HepG2 (cell line): ENCODE data around the gene NPTXR.

Source experiments
- CBX1 ChIP-seq: IDR thresholded peaks from one replicate; pipeline ENCODE4 v1.6.1; 2016; ENCODE audit warnings: antibody characterized with exemption, low read depth
- KDM4B ChIP-seq: sonication (generic); formaldehyde crosslinking; IDR thresholded peaks from 2 replicates; pipeline ENCODE4 v1.4.0; 2020; ENCODE audit warnings: missing genetic modification reagents
- PBX3 ChIP-seq: sonication (generic); formaldehyde crosslinking; IDR thresholded peaks from 2 replicates; pipeline ENCODE4 v1.8.1; 2023; ENCODE audit warnings: missing genetic modification reagents, inconsistent platforms, borderline replicate concordance
- PHB2 ChIP-seq: fragments of 450-650 bp; IDR thresholded peaks from 2 replicates; pipeline ENCODE4 v1.6.1; 2018; ENCODE audit not compliant: partially characterized antibody
- RNF2 ChIP-seq: fragments of 450-650 bp; conservative IDR thresholded peaks from 2 replicates; pipeline ENCODE4 v1.6.1; 2016; ENCODE audit warnings: low read depth
- SP1 ChIP-seq, 2 experiments: fragments of 450-650 bp in 1 of 2; sonication (generic) in 1 of 2; formaldehyde crosslinking in 1 of 2; IDR thresholded peaks; 2 replicates each; pipeline versions ENCODE4 v1.4.0 to v1.6.1; 2016 to 2020; ENCODE audit warnings: missing genetic modification reagents in 1 of 2
- TAF1 ChIP-seq: sonication (generic); formaldehyde crosslinking; IDR thresholded peaks from 2 replicates; pipeline ENCODE4 v1.4.0; 2020; ENCODE audit warnings: missing genetic modification reagents
- ZFP91 ChIP-seq: sonication (generic); formaldehyde crosslinking; IDR thresholded peaks from 2 replicates; pipeline ENCODE4 v1.9.0; 2022; ENCODE audit warnings: missing genetic modification reagents, mild to moderate bottlenecking, borderline replicate concordance
- ZNF280D ChIP-seq: sonication (generic); formaldehyde crosslinking; IDR thresholded peaks from 2 replicates; pipeline ENCODE4 v1.5.1; 2020; ENCODE audit warnings: mild to moderate bottlenecking, missing genetic modification reagents
- ZNF562 ChIP-seq: sonication (generic); formaldehyde crosslinking; IDR thresholded peaks from 2 replicates; pipeline ENCODE4 v1.8.0; 2022; ENCODE audit warnings: missing genetic modification reagents, borderline replicate concordance
- ZNF777 ChIP-seq: sonication (generic); formaldehyde crosslinking; IDR thresholded peaks from 2 replicates; pipeline ENCODE4 v1.4.0; 2020; ENCODE audit warnings: missing genetic modification reagents
- TF ChIP-seq, protein P1 (sequence below): sonication (generic); formaldehyde crosslinking; IDR thresholded peaks from 2 replicates; pipeline ENCODE4 v1.4.0; 2020; ENCODE audit warnings: missing genetic modification reagents
- TF ChIP-seq, protein P2 (sequence below), 2 experiments: fragments of 450-650 bp in 1 of 2; sonication (generic) in 1 of 2; formaldehyde crosslinking; IDR thresholded peaks; 2 replicates each; pipeline versions ENCODE4 v1.5.0 to v1.8.0; 2020 to 2022; ENCODE audit warnings: mild to moderate bottlenecking in 1 of 2, missing genetic modification reagents in 1 of 2
- TF ChIP-seq, protein P3 (sequence below): sonication (generic); formaldehyde crosslinking; IDR thresholded peaks from 2 replicates; pipeline ENCODE4 v1.5.1; 2020; ENCODE audit warnings: mild to moderate bottlenecking, missing genetic modification reagents, moderate library complexity

- TF ChIP-seq RNF2 (no peak), CBX1 (no peak), ZFP91 (no peak), ZNF777 (no peak), SP1 (IDR thresholded peaks at IDR 0.05) (no peak), SP1 (CRISPR knock-in tag; IDR thresholded peaks at IDR 0.05) (no peak), ZNF562 (CRISPR knock-in tag) (no peak), TAF1 (CRISPR knock-in tag) (no peak), KDM4B (CRISPR knock-in tag) (no peak), ZNF280D (no peak), PBX3 (CRISPR knock-in tag) (no peak), PHB2 (no peak)
- TF ChIP-seq, protein P1, sequence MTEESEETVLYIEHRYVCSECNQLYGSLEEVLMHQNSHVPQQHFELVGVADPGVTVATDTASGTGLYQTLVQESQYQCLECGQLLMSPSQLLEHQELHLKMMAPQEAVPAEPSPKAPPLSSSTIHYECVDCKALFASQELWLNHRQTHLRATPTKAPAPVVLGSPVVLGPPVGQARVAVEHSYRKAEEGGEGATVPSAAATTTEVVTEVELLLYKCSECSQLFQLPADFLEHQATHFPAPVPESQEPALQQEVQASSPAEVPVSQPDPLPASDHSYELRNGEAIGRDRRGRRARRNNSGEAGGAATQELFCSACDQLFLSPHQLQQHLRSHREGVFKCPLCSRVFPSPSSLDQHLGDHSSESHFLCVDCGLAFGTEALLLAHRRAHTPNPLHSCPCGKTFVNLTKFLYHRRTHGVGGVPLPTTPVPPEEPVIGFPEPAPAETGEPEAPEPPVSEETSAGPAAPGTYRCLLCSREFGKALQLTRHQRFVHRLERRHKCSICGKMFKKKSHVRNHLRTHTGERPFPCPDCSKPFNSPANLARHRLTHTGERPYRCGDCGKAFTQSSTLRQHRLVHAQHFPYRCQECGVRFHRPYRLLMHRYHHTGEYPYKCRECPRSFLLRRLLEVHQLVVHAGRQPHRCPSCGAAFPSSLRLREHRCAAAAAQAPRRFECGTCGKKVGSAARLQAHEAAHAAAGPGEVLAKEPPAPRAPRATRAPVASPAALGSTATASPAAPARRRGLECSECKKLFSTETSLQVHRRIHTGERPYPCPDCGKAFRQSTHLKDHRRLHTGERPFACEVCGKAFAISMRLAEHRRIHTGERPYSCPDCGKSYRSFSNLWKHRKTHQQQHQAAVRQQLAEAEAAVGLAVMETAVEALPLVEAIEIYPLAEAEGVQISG (CRISPR knock-in tag): no peak
- TF ChIP-seq, protein P2, sequence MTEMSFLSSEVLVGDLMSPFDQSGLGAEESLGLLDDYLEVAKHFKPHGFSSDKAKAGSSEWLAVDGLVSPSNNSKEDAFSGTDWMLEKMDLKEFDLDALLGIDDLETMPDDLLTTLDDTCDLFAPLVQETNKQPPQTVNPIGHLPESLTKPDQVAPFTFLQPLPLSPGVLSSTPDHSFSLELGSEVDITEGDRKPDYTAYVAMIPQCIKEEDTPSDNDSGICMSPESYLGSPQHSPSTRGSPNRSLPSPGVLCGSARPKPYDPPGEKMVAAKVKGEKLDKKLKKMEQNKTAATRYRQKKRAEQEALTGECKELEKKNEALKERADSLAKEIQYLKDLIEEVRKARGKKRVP (CRISPR knock-in tag; IDR thresholded peaks at IDR 0.05): no peak
- TF ChIP-seq, protein P3, sequence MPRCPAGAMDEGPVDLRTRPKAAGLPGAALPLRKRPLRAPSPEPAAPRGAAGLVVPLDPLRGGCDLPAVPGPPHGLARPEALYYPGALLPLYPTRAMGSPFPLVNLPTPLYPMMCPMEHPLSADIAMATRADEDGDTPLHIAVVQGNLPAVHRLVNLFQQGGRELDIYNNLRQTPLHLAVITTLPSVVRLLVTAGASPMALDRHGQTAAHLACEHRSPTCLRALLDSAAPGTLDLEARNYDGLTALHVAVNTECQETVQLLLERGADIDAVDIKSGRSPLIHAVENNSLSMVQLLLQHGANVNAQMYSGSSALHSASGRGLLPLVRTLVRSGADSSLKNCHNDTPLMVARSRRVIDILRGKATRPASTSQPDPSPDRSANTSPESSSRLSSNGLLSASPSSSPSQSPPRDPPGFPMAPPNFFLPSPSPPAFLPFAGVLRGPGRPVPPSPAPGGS (CRISPR knock-in tag): no peak
Measured at GRCh38 chr22:38772623-38772873, 71.3 kb downstream of the NPTXR start.
